DOHH2 (cell line): ENCODE measurements around the gene B3GNT8.

Experiments used
- H3F3A ChIP-seq: fragments of 200-600 bp; sonication (generic), shearing (Covaris generic); 2 replicates; pipeline ENCODE4 v1.6.0; 2016; ENCODE audit warnings: antibody characterized with exemption, mild to moderate bottlenecking; ENCODE audit not compliant: control insufficient read depth, insufficient read depth
- H3K27ac ChIP-seq: fragments of 200-600 bp; sonication (generic); 2 replicates; pipeline ENCODE4 v1.5.1; 2014; ENCODE audit warnings: low read depth, mild to moderate bottlenecking, low read length, moderate library complexity
- H3K27me3 ChIP-seq: fragments of 200-600 bp; sonication (generic); 2 replicates; pipeline ENCODE4 v1.6.1; 2014; ENCODE audit warnings: mild to moderate bottlenecking, low read length, mixed read lengths; ENCODE audit not compliant: control insufficient read depth
- H3K36me3 ChIP-seq: fragments of 200-600 bp; sonication (generic); 2 replicates; pipeline ENCODE4 v1.6.1; 2014; ENCODE audit warnings: mild to moderate bottlenecking, low read length, moderate library complexity, mixed read lengths; ENCODE audit not compliant: control insufficient read depth
- H3K4me1 ChIP-seq: fragments of 200-600 bp; sonication (generic); 2 replicates; pipeline ENCODE4 v1.6.1; 2014; ENCODE audit warnings: mild to moderate bottlenecking, low read length, mixed read lengths; ENCODE audit not compliant: control insufficient read depth
- H3K4me2 ChIP-seq: fragments of 200-600 bp; sonication (generic); 2 replicates; pipeline ENCODE4 v1.6.0; 2014; ENCODE audit warnings: mild to moderate bottlenecking, low read length, moderate library complexity
- H3K4me3 ChIP-seq: fragments of 200-600 bp; sonication (generic); 2 replicates; pipeline ENCODE4 v1.5.1; 2014; ENCODE audit warnings: mild to moderate bottlenecking, low read length, mixed read lengths
- H3K79me2 ChIP-seq: fragments of 200-600 bp; sonication (generic); 2 replicates; pipeline ENCODE4 v1.6.1; 2014; ENCODE audit warnings: mild to moderate bottlenecking, low read length, mixed read lengths; ENCODE audit not compliant: control insufficient read depth
- H3K9me2 ChIP-seq: fragments of 200-600 bp; sonication (generic); replicated peaks from 2 replicates; pipeline ENCODE4 v1.6.1; 2014; ENCODE audit warnings: mild to moderate bottlenecking, low read length, mixed read lengths; ENCODE audit not compliant: control insufficient read depth
- H3K9me3 ChIP-seq: fragments of 200-600 bp; sonication (generic); 2 replicates; pipeline ENCODE4 v1.6.1; 2014; ENCODE audit warnings: antibody characterized with exemption, low read length, mixed read lengths; ENCODE audit not compliant: control insufficient read depth, insufficient read depth
- H4K20me1 ChIP-seq: fragments of 200-600 bp; sonication (generic); 2 replicates; pipeline ENCODE4 v1.6.0; 2014; ENCODE audit warnings: low read depth, mild to moderate bottlenecking, antibody characterized with exemption, low read length, moderate library complexity; ENCODE audit not compliant: control insufficient read depth, insufficient read depth
- EZH2phosphoT487 ChIP-seq: fragments of 200-600 bp; sonication (generic); IDR thresholded peaks from 2 replicates; pipeline ENCODE4 v1.6.1; 2017; ENCODE audit warnings: borderline replicate concordance, mild to moderate bottlenecking, antibody characterized with exemption, low read length, moderate library complexity, mixed read lengths
- TF ChIP-seq, protein P1 (sequence below): fragments of 200-600 bp; sonication (generic); IDR thresholded peaks from one replicate; pipeline ENCODE4 v1.5.1; 2014; ENCODE audit warnings: antibody characterized with exemption, mild to moderate bottlenecking, low read depth, low read length; ENCODE audit not compliant: poor library complexity, severe bottlenecking

Gene B3GNT8

DNA sequence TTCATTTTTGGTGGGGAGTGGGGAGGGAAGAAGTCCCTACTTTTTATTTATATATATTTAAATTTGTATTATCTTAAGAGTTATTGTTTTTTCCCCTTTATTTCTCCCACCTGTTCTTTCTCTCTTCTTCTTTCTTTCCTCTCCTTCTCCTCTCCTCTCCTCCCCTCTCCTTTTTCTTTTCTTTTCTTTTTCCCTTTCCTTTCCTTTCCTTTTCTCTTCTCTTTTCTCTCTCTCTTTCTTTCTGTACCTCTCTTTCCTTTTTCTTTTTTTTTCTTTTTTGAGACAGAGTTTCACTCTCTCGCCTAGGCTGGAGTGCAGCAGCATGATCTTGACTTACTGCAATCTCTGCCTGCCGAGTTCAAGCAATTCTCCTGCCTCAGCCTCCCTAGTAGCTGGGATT lies 27.6 kb downstream of the B3GNT8 start:
- no peak overlapping the region for H3K4me2 ChIP-seq
- H3K4me1 ChIP-seq: peaks cover 28% of the 10 kb centered on the region
- H3K27me3 ChIP-seq: no peaks in the 10 kb centered on the region
- no peak overlapping the region for H3K4me3 ChIP-seq
- H3K9me3 ChIP-seq: no peaks in the 10 kb centered on the region
- H4K20me1 ChIP-seq: no peaks in the 10 kb centered on the region
- H3K36me3 ChIP-seq: peaks cover 14% of the 10 kb centered on the region
- TF ChIP-seq, protein P1, sequence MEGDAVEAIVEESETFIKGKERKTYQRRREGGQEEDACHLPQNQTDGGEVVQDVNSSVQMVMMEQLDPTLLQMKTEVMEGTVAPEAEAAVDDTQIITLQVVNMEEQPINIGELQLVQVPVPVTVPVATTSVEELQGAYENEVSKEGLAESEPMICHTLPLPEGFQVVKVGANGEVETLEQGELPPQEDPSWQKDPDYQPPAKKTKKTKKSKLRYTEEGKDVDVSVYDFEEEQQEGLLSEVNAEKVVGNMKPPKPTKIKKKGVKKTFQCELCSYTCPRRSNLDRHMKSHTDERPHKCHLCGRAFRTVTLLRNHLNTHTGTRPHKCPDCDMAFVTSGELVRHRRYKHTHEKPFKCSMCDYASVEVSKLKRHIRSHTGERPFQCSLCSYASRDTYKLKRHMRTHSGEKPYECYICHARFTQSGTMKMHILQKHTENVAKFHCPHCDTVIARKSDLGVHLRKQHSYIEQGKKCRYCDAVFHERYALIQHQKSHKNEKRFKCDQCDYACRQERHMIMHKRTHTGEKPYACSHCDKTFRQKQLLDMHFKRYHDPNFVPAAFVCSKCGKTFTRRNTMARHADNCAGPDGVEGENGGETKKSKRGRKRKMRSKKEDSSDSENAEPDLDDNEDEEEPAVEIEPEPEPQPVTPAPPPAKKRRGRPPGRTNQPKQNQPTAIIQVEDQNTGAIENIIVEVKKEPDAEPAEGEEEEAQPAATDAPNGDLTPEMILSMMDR: no peak
- H3K9me2 ChIP-seq: no peaks in the 10 kb centered on the region
- H3F3A ChIP-seq: no peaks in the 10 kb centered on the region
- H3K27ac ChIP-seq: no peak overlapping the region
- H3K79me2 ChIP-seq: peaks cover 43% of the 10 kb centered on the region

DNA sequence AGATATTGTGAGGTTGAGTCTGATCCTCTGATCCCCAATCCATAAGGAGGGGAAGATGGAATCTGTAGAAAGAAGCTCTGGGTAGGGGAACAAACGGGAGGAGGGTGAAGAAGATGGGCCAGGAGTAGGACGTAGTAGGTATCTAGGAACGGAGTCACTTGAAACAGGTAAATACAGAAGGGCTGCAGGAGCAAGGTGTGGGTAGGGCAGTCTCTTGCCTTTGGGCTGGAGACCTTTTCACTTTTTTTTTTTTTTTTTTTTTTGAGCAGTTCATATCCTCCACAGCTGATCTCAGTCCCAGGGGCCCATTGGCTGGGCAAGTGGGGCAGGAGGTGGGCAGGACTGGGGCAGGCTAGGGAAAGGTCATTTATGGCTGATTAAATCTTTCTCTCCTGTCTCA lies 28.1 kb downstream of the B3GNT8 start:
- Histone ChIP-seq H3K4me3 (peak overlapping the region; percentile 99), H3K36me3 (peaks cover 14% of the 10 kb centered on the region), H3K4me2 (peak overlapping the region; percentile 64), H4K20me1 (no peaks in the 10 kb centered on the region), H3K27me3 (no peaks in the 10 kb centered on the region), H3K27ac (no peak overlapping the region), H3K9me3 (no peaks in the 10 kb centered on the region), H3K4me1 (peaks cover 30% of the 10 kb centered on the region), H3F3A (no peaks in the 10 kb centered on the region), H3K79me2 (peaks cover 48% of the 10 kb centered on the region), H3K9me2 (no peaks in the 10 kb centered on the region)
- no peak for TF ChIP-seq EZH2phosphoT487
- TF ChIP-seq, protein P1: no peak

DNA sequence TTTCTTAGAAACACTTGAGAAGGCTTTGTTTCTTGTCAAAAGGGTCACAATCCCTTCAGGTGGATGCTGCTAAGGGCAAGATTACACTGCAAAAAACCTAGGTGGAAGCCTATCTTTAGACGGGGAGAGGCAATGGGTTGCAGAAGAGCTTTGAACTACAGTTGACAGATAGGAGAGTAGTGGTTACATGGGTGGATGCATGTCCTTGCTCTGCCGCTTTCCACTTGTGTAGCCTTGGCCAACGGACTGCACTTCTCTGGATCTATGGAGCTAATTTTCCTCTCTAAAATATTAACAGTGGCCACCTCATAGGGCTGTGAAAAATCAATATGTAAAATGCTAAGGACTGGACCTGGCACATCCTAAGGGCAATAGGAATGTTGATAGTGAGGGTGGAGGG lies 28.6 kb downstream of the B3GNT8 start:
- peak overlapping the region; percentile 99 for H3K4me3 ChIP-seq
- TF ChIP-seq, protein P1: no peak
- TF ChIP-seq EZH2phosphoT487: no peak
- peak overlapping the region; percentile 64 for H3K4me2 ChIP-seq
- H3K9me2 ChIP-seq: no peaks in the 10 kb centered on the region
- peaks cover 30% of the 10 kb centered on the region for H3K4me1 ChIP-seq
- peaks cover 17% of the 10 kb centered on the region for H3K36me3 ChIP-seq
- H3K27me3 ChIP-seq: no peaks in the 10 kb centered on the region
- no peaks in the 10 kb centered on the region for H3K9me3 ChIP-seq
- peaks cover 53% of the 10 kb centered on the region for H3K79me2 ChIP-seq
- no peaks in the 10 kb centered on the region for H3F3A ChIP-seq
- no peaks in the 10 kb centered on the region for H4K20me1 ChIP-seq
- no peak overlapping the region for H3K27ac ChIP-seq

DNA sequence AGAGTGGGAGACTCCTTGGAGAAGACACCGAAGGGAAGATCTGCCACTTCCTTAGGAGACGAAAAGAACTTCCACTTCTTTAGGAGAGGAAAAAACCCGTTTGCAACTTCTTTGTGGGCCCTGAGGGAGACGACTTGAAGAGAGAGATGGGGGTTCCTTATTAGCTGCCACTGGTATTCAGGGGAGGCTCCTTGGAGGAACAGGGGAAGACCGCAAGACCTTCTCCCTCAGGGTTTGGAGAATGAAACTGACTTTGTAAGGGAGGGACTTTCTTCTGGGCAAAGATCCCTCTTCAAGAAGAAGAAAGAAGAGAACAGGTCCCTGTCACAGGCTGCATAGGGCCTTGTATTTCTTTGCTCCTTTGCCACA lies 29.1 kb downstream of the B3GNT8 start:
- TF ChIP-seq, protein P1: no peak

More for the DNA sequence above, 29.1 kb downstream of the B3GNT8 start:
- Histone ChIP-seq H3K79me2 (peaks cover 58% of the 10 kb centered on the region), H3K4me1 (peaks cover 30% of the 10 kb centered on the region), H3K9me3 (no peaks in the 10 kb centered on the region), H3F3A (no peaks in the 10 kb centered on the region), H3K36me3 (peaks cover 17% of the 10 kb centered on the region), H3K9me2 (no peaks in the 10 kb centered on the region), H3K27me3 (no peaks in the 10 kb centered on the region), H3K4me2 (peak overlapping the region; percentile 64), H4K20me1 (no peaks in the 10 kb centered on the region), H3K27ac (peak overlapping the region; percentile 78), H3K4me3 (peak overlapping the region; percentile 99)
